ENCODE data around the gene CCDC182. TPM values are rescaled to one million over a fixed set of nuclear protein-coding genes. Genes with fewer than 3 reads are reported as not detected.
A peak's percentile ranks its signal among the peaks of the same experiment; 100 is the strongest.

Gene CCDC182
- total RNA-seq, 6 donors from 2014 or later = not detected

DNA sequence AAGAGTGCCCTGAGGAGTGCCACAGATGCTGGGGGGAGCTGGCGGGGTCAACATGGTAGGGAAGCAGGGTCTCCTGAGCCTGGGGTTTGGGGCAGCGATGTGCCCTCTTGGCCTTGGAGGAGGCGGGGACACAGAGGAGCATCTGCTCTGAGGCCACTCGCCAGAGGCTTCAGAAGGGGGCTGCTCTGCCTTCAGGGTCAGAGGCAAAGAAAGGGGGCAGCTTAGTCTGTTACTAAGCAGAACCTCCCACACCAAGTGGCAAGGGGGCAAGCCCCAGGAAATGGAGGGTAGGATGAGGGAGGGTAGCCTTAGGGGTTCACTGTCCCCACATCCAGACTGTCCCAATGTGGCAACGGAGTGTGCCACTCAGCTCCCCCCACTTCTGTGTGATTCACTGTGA lies 18.3 kb downstream of the CCDC182 start:
- no peak overlapping the region for H3K4me3 ChIP-seq
- 73 to 87% methylated on average over 5 of the region's 5 CpGs for WGBS, 2 donors

DNA sequence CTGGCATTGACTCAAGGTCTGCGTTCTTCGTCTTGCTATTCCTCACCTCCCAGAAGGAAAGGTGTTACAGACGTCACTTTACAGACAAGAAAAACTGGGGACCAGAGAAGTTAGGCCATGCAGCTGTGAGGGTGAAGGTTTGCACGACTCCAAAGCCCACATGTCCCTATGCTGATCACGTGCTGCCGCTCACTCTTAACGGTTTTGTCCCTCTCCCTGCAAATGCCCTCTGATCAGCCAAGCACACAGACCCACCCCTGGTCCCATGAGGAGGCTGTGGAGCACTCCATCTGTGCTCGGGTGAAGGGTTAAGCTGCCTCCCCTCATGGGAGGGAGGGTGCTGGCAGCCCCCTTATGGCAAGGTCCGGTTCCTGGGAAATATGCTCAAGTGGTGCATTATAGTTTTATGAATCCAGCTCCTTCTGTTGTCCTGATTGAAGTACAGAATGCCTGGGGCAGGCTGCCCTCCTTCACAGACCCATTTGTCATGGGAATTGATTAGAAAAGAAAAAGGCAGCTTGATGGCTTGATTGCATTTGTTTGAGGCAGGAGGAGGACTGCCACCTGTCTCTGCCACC lies 18.8 kb downstream of the CCDC182 start:
- Histone ChIP-seq H3K9me3 (no peaks in the 10 kb centered on the region), H3K4me1 (peaks cover 0 to 3% (median 0%) of the 10 kb centered on the region in 4 donors), H3K36me3 (no peaks in the 10 kb centered on the region), H3K27me3 (no peaks in the 10 kb centered on the region), H3K27ac (no peak overlapping the region), H3K4me3 (no peak overlapping the region)
- DNase-seq (no peak), ATAC-seq (ENCODE audit: low FRiP score in 2 of 2) (no peak)
- WGBS, 2 donors = 89% methylated on average over 9 of the region's 9 CpGs
- TF ChIP-seq EP300 (IDR thresholded peaks at IDR 0.05) (no peak), POLR2AphosphoS5 (IDR thresholded peaks at IDR 0.05) (no peak), POLR2A (IDR thresholded peaks at IDR 0.05) (no peak)
- TF ChIP-seq, protein P1, sequence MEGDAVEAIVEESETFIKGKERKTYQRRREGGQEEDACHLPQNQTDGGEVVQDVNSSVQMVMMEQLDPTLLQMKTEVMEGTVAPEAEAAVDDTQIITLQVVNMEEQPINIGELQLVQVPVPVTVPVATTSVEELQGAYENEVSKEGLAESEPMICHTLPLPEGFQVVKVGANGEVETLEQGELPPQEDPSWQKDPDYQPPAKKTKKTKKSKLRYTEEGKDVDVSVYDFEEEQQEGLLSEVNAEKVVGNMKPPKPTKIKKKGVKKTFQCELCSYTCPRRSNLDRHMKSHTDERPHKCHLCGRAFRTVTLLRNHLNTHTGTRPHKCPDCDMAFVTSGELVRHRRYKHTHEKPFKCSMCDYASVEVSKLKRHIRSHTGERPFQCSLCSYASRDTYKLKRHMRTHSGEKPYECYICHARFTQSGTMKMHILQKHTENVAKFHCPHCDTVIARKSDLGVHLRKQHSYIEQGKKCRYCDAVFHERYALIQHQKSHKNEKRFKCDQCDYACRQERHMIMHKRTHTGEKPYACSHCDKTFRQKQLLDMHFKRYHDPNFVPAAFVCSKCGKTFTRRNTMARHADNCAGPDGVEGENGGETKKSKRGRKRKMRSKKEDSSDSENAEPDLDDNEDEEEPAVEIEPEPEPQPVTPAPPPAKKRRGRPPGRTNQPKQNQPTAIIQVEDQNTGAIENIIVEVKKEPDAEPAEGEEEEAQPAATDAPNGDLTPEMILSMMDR (IDR thresholded peaks at IDR 0.05) = no peak

More for the DNA sequence above, 18.3 kb downstream of the CCDC182 start:
- ATAC-seq (ENCODE audit: low FRiP score in 2 of 2) (no peak), DNase-seq (no peak)
- Histone ChIP-seq H3K36me3 (no peaks in the 10 kb centered on the region), H3K27me3 (no peaks in the 10 kb centered on the region), H3K4me1 (peaks cover 0 to 3% (median 0%) of the 10 kb centered on the region in 4 donors), H3K27ac (no peak overlapping the region), H3K9me3 (no peaks in the 10 kb centered on the region)
- TF ChIP-seq EP300 (IDR thresholded peaks at IDR 0.05) = no peak
- TF ChIP-seq POLR2AphosphoS5 (IDR thresholded peaks at IDR 0.05) = no peak
- TF ChIP-seq, protein P1 (IDR thresholded peaks at IDR 0.05) = no peak
- no peak for TF ChIP-seq POLR2A (IDR thresholded peaks at IDR 0.05)

DNA sequence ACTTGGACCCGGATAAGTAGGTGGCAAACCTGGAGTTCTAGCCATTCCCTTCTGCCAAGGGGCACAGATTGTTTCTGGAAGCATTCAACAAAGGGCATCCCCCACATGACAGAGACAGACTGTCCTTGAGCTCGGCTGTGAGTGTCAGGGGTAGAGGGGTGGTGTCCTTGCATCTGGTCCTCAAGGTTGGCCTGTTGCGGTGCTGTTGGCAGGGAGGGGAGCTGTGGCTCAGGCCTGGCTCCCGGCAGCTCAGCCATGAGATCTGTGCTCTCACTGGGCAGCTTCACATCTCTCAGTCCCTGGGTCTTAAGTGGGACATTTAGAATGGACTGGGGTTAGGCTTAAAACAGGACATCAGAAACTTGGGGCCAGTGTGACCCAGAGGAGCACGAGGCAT lies 20.4 kb downstream of the CCDC182 start:
- Histone ChIP-seq H3K9me3 (no peaks in the 10 kb centered on the region), H3K27ac (no peak overlapping the region), H3K4me1 (peaks cover 0 to 3% (median 0%) of the 10 kb centered on the region in 4 donors), H3K4me3 (no peak overlapping the region), H3K27me3 (no peaks in the 10 kb centered on the region), H3K36me3 (no peaks in the 10 kb centered on the region)
- 88 to 100% methylated on average over 1 to 5 of the region's 5 CpGs for WGBS, 2 donors
- DNase-seq = peak in 1 of 2 donors; percentile 36
- no peak for ATAC-seq (ENCODE audit: low FRiP score in 2 of 2)
- TF ChIP-seq POLR2AphosphoS5 (IDR thresholded peaks at IDR 0.05) = no peak

DNA sequence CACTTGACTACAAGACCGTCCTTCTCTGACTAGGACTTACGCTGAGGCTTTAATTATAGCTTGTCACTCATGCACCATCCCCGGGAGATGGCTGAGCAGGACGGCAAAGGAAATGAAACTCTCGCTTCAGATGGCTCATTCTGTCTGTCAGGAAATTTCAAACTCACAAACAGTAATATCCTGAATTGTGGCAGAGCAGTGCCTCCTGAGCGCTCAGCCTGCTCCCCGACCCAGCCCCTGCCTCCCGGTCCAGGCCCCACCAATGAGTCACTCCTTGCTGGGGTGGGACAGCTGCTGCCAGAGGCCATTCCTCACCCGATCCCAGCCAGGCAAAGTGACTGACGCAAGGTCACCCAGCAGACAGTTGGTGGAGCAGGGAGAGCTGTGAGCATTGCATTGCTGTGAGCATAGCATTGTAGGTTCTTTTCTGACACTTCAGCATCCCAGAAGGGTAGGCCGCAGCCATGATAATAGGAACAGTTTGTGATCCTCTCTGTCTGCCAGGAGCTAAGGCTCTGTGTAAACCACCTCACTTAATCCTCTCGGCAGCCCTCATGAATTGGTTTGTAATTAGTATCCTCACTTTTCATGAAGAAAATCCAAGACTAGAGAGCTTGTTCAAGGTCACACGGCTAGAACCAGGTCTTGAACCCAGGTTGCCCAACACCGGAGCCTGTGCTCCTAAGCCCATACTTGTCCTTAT lies 20.9 kb downstream of the CCDC182 start:
- Histone ChIP-seq H3K27me3 (no peaks in the 10 kb centered on the region), H3K4me1 (peaks cover 0 to 3% (median 0%) of the 10 kb centered on the region in 4 donors), H3K4me3 (no peak overlapping the region), H3K36me3 (no peaks in the 10 kb centered on the region), H3K9me3 (no peaks in the 10 kb centered on the region), H3K27ac (no peak overlapping the region)
- TF ChIP-seq, protein P1 (IDR thresholded peaks at IDR 0.05) = no peak
- no peak for TF ChIP-seq EP300 (IDR thresholded peaks at IDR 0.05)
- no peak for TF ChIP-seq POLR2A (IDR thresholded peaks at IDR 0.05)
- no peak for TF ChIP-seq POLR2AphosphoS5 (IDR thresholded peaks at IDR 0.05)
- ATAC-seq (ENCODE audit: low FRiP score in 2 of 2) = no peak
- WGBS, 2 donors = 54 to 64% methylated on average over 10 to 14 of the region's 14 CpGs
- peak in 1 of 2 donors; percentile 44 for DNase-seq

DNA sequence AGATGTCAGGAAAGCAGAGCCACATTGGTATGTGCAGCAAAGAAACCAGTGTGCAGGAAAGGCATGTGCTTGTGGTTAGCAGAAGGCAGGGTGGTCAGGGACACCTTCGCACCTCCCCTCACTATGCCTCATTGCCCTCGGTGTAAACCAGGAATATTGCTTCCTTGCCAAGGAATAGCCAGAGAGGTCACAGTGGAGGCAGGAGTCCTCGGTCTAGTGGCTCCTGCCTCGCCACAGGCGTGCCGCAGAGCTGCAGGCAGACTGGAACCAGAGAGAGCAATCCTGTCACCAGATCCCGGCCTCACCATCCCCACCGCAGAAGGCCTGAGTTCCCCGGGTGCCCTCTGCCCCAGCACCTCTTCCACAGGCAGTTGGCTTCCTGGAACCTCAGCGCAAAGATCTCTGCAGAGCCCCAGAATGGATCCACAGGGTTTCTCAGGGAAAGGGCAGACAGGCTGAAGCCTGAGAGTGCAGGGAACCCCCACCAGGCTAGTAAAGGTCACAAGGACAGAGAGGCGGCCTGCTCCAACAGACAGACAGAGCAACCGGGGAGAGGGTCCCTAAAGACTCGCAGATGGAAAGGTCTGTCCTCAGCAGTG lies 21.6 kb downstream of the CCDC182 start:
- no peaks in the 10 kb centered on the region for H3K9me3 ChIP-seq
- H3K36me3 ChIP-seq = no peaks in the 10 kb centered on the region
- no peaks in the 10 kb centered on the region for H3K27me3 ChIP-seq
- H3K27ac ChIP-seq = no peak overlapping the region
- TF ChIP-seq, protein P1 (IDR thresholded peaks at IDR 0.05) = no peak
- TF ChIP-seq EP300 (IDR thresholded peaks at IDR 0.05) (no peak), POLR2AphosphoS5 (IDR thresholded peaks at IDR 0.05) (no peak), POLR2A (IDR thresholded peaks at IDR 0.05) (no peak)
- WGBS, 2 donors = 68 to 86% methylated on average over 3 to 13 of the region's 13 CpGs
- no peak overlapping the region for H3K4me3 ChIP-seq
- DNase-seq (peak in 1 of 2 donors; percentile 58), ATAC-seq (ENCODE audit: low FRiP score in 2 of 2) (no peak)
- H3K4me1 ChIP-seq = peaks cover 0 to 3% (median 0%) of the 10 kb centered on the region in 4 donors

Data from upper lobe of left lung (tissue), 6 donors.